GM23338 (cell line): ENCODE data around the gene PSPN. TPM values are rescaled to one million over a fixed set of nuclear protein-coding genes. Genes with fewer than 3 reads are reported as not detected.

Source experiments
- ATAC-seq: fragments of 200-7000 bp; cut with Tn5 transposase; 3 replicates; pipeline ENCODE4 v1.9.1; 2020
- DNase-seq: peaks from one replicate; pipeline ENCODE4 v3.0.0-alpha.2; 2015; ENCODE audit warnings: low spot score
- H2AFZ ChIP-seq: fragments of 200-600 bp; sonication (generic); 2 replicates; pipeline ENCODE4 v1.8.0; 2016; ENCODE audit warnings: antibody characterized with exemption, mild to moderate bottlenecking, moderate library complexity
- H3F3A ChIP-seq: fragments of 200-600 bp; sonication (generic); replicated peaks from 2 replicates; pipeline ENCODE4 v1.8.0; 2017; ENCODE audit warnings: antibody characterized with exemption, mixed run types, low read depth
- H3K27ac ChIP-seq: fragments of 200-600 bp; sonication (generic); 2 replicates; pipeline ENCODE4 v1.6.1; 2016; ENCODE audit warnings: low read depth
- H3K27me3 ChIP-seq: fragments of 200-600 bp; sonication (generic); 2 replicates; pipeline ENCODE4 v1.8.0; 2016; ENCODE audit warnings: mild to moderate bottlenecking, mixed run types, moderate library complexity; ENCODE audit not compliant: insufficient read depth
- H3K36me3 ChIP-seq: fragments of 200-600 bp; sonication (generic); 2 replicates; pipeline ENCODE4 v1.8.0; 2016; ENCODE audit warnings: mild to moderate bottlenecking; ENCODE audit not compliant: insufficient read depth
- H3K4me1 ChIP-seq: fragments of 200-600 bp; sonication (generic); 2 replicates; pipeline ENCODE4 v1.8.0; 2016; ENCODE audit warnings: mild to moderate bottlenecking, moderate library complexity; ENCODE audit not compliant: insufficient read depth
- H3K4me2 ChIP-seq: fragments of 200-600 bp; sonication (generic); 2 replicates; pipeline ENCODE4 v1.7.1; 2017; ENCODE audit warnings: mixed run types
- H3K4me3 ChIP-seq: fragments of 200-600 bp; sonication (generic); 2 replicates; pipeline ENCODE4 v1.6.1; 2016; ENCODE audit warnings: mixed run types
- H3K79me2 ChIP-seq: fragments of 200-600 bp; sonication (generic); replicated peaks from 2 replicates; pipeline ENCODE4 v1.8.0; 2017; ENCODE audit warnings: mild to moderate bottlenecking; ENCODE audit not compliant: insufficient read depth
- H3K9me2 ChIP-seq: fragments of 200-600 bp; sonication (generic); 2 replicates; pipeline ENCODE4 v1.8.0; 2017; ENCODE audit not compliant: insufficient read depth
- H4K20me1 ChIP-seq: fragments of 200-600 bp; sonication (generic); replicated peaks from 2 replicates; pipeline ENCODE4 v1.8.0; 2017; ENCODE audit warnings: mild to moderate bottlenecking; ENCODE audit not compliant: insufficient read depth
- H3K27ac Mint-ChIP-seq: 2 replicates; pipeline ENCODE4 v1.8.0; 2020; ENCODE audit warnings: inconsistent platforms, mild to moderate bottlenecking, moderate library complexity, mixed read lengths
- H3K27me3 Mint-ChIP-seq: 3 replicates; pipeline ENCODE4 v1.8.0; 2022; ENCODE audit warnings: low read depth, mild to moderate bottlenecking, moderate library complexity, mixed read lengths, inconsistent platforms; ENCODE audit not compliant: insufficient read depth, poor library complexity
- H3K36me3 Mint-ChIP-seq: 3 replicates; pipeline ENCODE4 v1.8.0; 2021; ENCODE audit warnings: low read depth, mild to moderate bottlenecking, inconsistent platforms, moderate library complexity, mixed read lengths
- H3K4me1 Mint-ChIP-seq: 3 replicates; pipeline ENCODE4 v1.8.0; 2020; ENCODE audit warnings: mild to moderate bottlenecking, inconsistent platforms, mixed read lengths
- H3K4me3 Mint-ChIP-seq: 3 replicates; pipeline ENCODE4 v1.8.0; 2021; ENCODE audit warnings: moderate library complexity, mild to moderate bottlenecking, inconsistent platforms, mixed read lengths
- H3K9me3 Mint-ChIP-seq: 3 replicates; pipeline ENCODE4 v1.8.0; 2020; ENCODE audit warnings: moderate library complexity, mild to moderate bottlenecking, inconsistent platforms, mixed read lengths
- CREB1 ChIP-seq: fragments of 250-450 bp; sonication (Bioruptor Pico); IDR thresholded peaks from 2 replicates; pipeline ENCODE4 v1.5.0; 2020; ENCODE audit warnings: low read depth, mild to moderate bottlenecking, moderate library complexity
- CTCF ChIP-seq, 2 experiments: fragments of 200-600 bp in 1 of 2; sonication (generic) in 1 of 2; conservative IDR thresholded peaks; 2 replicates each; pipeline versions ENCODE4 v1.5.1 to v1.6.1; 2016 to 2017; ENCODE audit warnings: antibody characterized with exemption in 2 of 2, low read depth in 2 of 2, mild to moderate bottlenecking in 2 of 2, moderate library complexity in 1 of 2
- ETS1 ChIP-seq: IDR thresholded peaks from 2 replicates; pipeline ENCODE4 v1.6.1; 2016; ENCODE audit warnings: antibody characterized with exemption
- EZH2 ChIP-seq: fragments of 200-600 bp; sonication (generic); IDR thresholded peaks from one replicate; pipeline ENCODE4 v1.8.0; 2017; ENCODE audit warnings: antibody characterized with exemption, mild to moderate bottlenecking, low read depth; ENCODE audit not compliant: unreplicated experiment
- EZH2phosphoT487 ChIP-seq: fragments of 200-600 bp; sonication (generic); IDR thresholded peaks from one replicate; pipeline ENCODE4 v1.8.1; 2018; ENCODE audit warnings: antibody characterized with exemption; ENCODE audit not compliant: unreplicated experiment
- JUNB ChIP-seq: IDR thresholded peaks from one replicate; pipeline ENCODE4 v1.6.1; 2016; ENCODE audit warnings: antibody characterized with exemption; ENCODE audit not compliant: unreplicated experiment
- NANOG ChIP-seq: IDR thresholded peaks from 2 replicates; pipeline ENCODE4 v1.6.1; 2016; ENCODE audit warnings: antibody characterized with exemption, borderline replicate concordance
- POLR2AphosphoS5 ChIP-seq: IDR thresholded peaks from 2 replicates; pipeline ENCODE4 v1.6.1; 2016; ENCODE audit warnings: antibody characterized with exemption, low read depth
- REST ChIP-seq: IDR thresholded peaks from one replicate; pipeline ENCODE4 v1.6.1; 2018; ENCODE audit warnings: antibody characterized with exemption; ENCODE audit not compliant: unreplicated experiment
- STAT1 ChIP-seq: IDR thresholded peaks from one replicate; pipeline ENCODE4 v1.6.1; 2016; ENCODE audit warnings: antibody characterized with exemption; ENCODE audit not compliant: unreplicated experiment
- ZNF114 ChIP-seq: fragments of 250-450 bp; sonication (Bioruptor Pico); IDR thresholded peaks from 2 replicates; pipeline ENCODE4 v1.5.0; 2020; ENCODE audit warnings: mild to moderate bottlenecking, moderate library complexity
- ZNF331 ChIP-seq: fragments of 250-450 bp; sonication (Bioruptor Pico); IDR thresholded peaks from 2 replicates; pipeline ENCODE4 v1.5.0; 2020; ENCODE audit warnings: low read depth, mild to moderate bottlenecking, moderate library complexity
- ZNF462 ChIP-seq: fragments of 250-450 bp; sonication (Bioruptor Pico); IDR thresholded peaks from 2 replicates; pipeline ENCODE4 v1.5.0; 2020; ENCODE audit warnings: mild to moderate bottlenecking, moderate library complexity
- long read RNA-seq: library from polyadenylated mRNA; unstranded; transcript quantifications from one replicate; pipeline ENCODE4 v2.0.0, GENCODE V29; 2020; ENCODE audit not compliant: unreplicated experiment
- polyA plus RNA-seq: library from polyadenylated mRNA; unstranded; fragments of >200 nt; fragmentation: Nextera tagmentation; extraction: Ambion mirVana; gene quantifications from 2 replicates; pipeline ENCODE4 v1.2.1, GENCODE V29; 2016
- total RNA-seq: library from RNA; depleted of rRNA; stranded (reverse); fragments of >200 nt; shearing (Covaris generic); gene quantifications from 2 replicates; pipeline ENCODE4 v1.2.3, GENCODE V29; 2014; rRNA removed

PSPN gene
- total RNA-seq = 0.93 and 1.2 TPM in 2 replicates
- polyA plus RNA-seq = 0.82 and 1.5 TPM in 2 replicates
- long read RNA-seq, partial matches to known transcripts = 0 of 1 reads
- long read RNA-seq, other reads (novel, unspliced or antisense) = 0 of 1 reads

GRCh38 chr19:6375411-6376010 lies at the start of gene PSPN:
Gene PSPN (minus strand): TSS chr19:6375933. CDS start chr19:6375849, 84 bp downstream.
- 0 out of 2 replicates have a peak, but pooled peaks cover 3% of the 10 kb centered on the region for H4K20me1 ChIP-seq
- H3K9me2 ChIP-seq = no peaks in the 10 kb centered on the region
- Mint-ChIP-seq H3K27ac (peak within 1 kb of the TSS; percentile 52; the same call in 1 of the 2 replicates), H3K4me3 (peak within 1 kb of the TSS; percentile 30; the same call in 1 of the 3 replicates), H3K27me3 (peaks cover 12% of the 10 kb centered on the region), H3K36me3 (peaks cover 24% of the 10 kb centered on the region), H3K4me1 (peaks cover 22% of the 10 kb centered on the region), H3K9me3 (peaks cover 9% of the 10 kb centered on the region)
- no peak within 1 kb of the TSS for H3K4me3 ChIP-seq
- H3K36me3 ChIP-seq = peaks cover 15% of the 10 kb centered on the region
- TF ChIP-seq STAT1 (no peak), JUNB (no peak), NANOG (no peak), ETS1 (no peak), CREB1 (no peak), POLR2AphosphoS5 (no peak), EZH2 (no peak), CTCF (conservative IDR thresholded peaks at IDR 0.05; ENCODE audit: low read depth in 2 of 2) (no peak), ZNF462 (CRISPR knock-in tag) (no peak), ZNF331 (CRISPR knock-in tag) (no peak), ZNF114 (CRISPR knock-in tag) (no peak), REST (no peak), EZH2phosphoT487 (no peak)
- no peak within 1 kb of the TSS for H3K4me2 ChIP-seq
- H3K79me2 ChIP-seq = no peaks in the 10 kb centered on the region
- H3K27me3 ChIP-seq = no peaks in the 10 kb centered on the region
- ATAC-seq = no peak
- peaks cover 7% of the 10 kb centered on the region; the same call in 1 of the 2 replicates for H3K4me1 ChIP-seq
- H2AFZ ChIP-seq = no peak within 1 kb of the TSS
- no peak for DNase-seq
- peak within 1 kb of the TSS; percentile 39; the same call in 1 of the 2 replicates for H3K27ac ChIP-seq
- H3F3A ChIP-seq = 0 out of 2 replicates have a peak, but pooled peaks cover 4% of the 10 kb centered on the region
